ENCODE data around the gene ZBTB40. TPM values are rescaled to one million over a fixed set of nuclear protein-coding genes. Genes with fewer than 3 reads are reported as not detected.

ZBTB40 gene
- total RNA-seq, 1 experiment from 2014 or later: 6.7 TPM

Other genes with a start within 250 kb of the ZBTB40 start
- not detected in 2 replicates for gene EPHA8, start 111.6 kb downstream of the ZBTB40 start, total RNA-seq (2014; rRNA removed; shearing (Covaris generic); ENCODE audit: low replicate concordance)
- not detected in 2 replicates for gene C1QA, start 184.8 kb downstream of the ZBTB40 start, total RNA-seq (2014; rRNA removed; shearing (Covaris generic); ENCODE audit: low replicate concordance)
- gene C1QC, start 191.8 kb downstream of the ZBTB40 start, total RNA-seq (2014; rRNA removed; shearing (Covaris generic); ENCODE audit: low replicate concordance): not detected in 2 replicates
- not detected in 2 replicates for gene C1QB, start 201.4 kb downstream of the ZBTB40 start, total RNA-seq (2014; rRNA removed; shearing (Covaris generic); ENCODE audit: low replicate concordance)

Data from Caki2 (cell line).